ENCODE data around the gene PAX8. TPM values are rescaled to one million over a fixed set of nuclear protein-coding genes. Genes with fewer than 3 reads are reported as not detected.

Gene PAX8
- total and polyA plus RNA-seq, 2 of the 13 experiments (the other 11 are each of a cell fraction or from before 2014, with no cell fraction given): 1.5 to 8.8 TPM

DNA sequence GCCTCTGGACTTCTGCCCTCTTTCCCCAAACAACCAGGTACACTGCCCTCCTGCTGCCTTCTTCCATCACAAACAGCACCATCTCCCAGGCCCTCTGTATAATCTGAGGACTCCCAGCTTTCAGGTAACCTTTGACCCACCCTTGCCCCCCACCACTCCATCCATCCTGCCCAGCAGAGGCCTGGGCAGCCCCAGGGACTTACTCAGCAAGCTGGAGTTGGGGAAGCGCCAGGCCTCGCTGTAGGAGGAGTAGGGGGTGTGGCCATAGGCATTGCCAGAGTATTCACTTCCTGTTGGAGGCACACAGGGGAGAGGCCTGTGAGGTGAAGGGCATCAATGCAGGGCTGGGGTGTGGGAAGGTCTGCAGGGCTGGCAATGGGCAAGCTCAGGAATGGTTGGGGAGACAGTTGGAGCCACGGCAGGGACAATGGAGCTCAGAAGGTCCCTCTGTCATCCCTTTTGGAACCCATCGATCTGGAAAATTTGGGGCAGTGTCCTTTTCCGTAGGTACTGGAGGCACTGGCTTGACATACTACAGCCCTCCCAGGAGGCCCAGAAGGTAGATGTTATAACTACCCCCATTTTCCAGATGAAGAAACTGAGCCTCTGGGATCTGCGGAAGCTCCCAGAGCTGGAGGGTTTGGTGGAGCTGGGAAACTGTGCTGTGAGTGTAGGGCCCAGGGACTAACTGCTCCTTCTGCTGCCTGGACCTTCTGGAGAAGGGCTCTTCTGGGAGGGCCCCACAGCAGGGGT lies 58.7 kb downstream of the PAX8 start (continued):
- no peak for TF ChIP-seq ZNF101 (CRISPR knock-in tag; IDR thresholded peaks at IDR 0.05; ENCODE audit: borderline replicate concordance, low read depth)
- 0 out of 2 replicates have a peak, but pooled peaks have one; percentile 47 for TF ChIP-seq HNF4G (IDR thresholded peaks at IDR 0.05; ENCODE audit: borderline replicate concordance, low read depth, low read length)
- no peak for TF ChIP-seq HNF4G (CRISPR knock-in tag; IDR thresholded peaks at IDR 0.05; ENCODE audit: borderline replicate concordance, low read depth)
- TF ChIP-seq, protein P1, sequence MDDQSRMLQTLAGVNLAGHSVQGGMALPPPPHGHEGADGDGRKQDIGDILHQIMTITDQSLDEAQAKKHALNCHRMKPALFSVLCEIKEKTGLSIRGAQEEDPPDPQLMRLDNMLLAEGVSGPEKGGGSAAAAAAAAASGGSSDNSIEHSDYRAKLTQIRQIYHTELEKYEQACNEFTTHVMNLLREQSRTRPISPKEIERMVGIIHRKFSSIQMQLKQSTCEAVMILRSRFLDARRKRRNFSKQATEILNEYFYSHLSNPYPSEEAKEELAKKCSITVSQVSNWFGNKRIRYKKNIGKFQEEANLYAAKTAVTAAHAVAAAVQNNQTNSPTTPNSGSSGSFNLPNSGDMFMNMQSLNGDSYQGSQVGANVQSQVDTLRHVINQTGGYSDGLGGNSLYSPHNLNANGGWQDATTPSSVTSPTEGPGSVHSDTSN (CRISPR knock-in tag; IDR thresholded peaks at IDR 0.05; ENCODE audit: borderline replicate concordance): no peak
- TF ChIP-seq ZNF501 (CRISPR knock-in tag; IDR thresholded peaks at IDR 0.05): peak; percentile 78
- 0 out of 2 replicates have a peak, but pooled peaks have one; percentile 44 for TF ChIP-seq SNAPC2 (CRISPR knock-in tag; IDR thresholded peaks at IDR 0.05)
- TF ChIP-seq GZF1 (CRISPR knock-in tag; IDR thresholded peaks at IDR 0.05): 0 out of 2 replicates have a peak, but pooled peaks have one; percentile 49
- TF ChIP-seq, protein P2, sequence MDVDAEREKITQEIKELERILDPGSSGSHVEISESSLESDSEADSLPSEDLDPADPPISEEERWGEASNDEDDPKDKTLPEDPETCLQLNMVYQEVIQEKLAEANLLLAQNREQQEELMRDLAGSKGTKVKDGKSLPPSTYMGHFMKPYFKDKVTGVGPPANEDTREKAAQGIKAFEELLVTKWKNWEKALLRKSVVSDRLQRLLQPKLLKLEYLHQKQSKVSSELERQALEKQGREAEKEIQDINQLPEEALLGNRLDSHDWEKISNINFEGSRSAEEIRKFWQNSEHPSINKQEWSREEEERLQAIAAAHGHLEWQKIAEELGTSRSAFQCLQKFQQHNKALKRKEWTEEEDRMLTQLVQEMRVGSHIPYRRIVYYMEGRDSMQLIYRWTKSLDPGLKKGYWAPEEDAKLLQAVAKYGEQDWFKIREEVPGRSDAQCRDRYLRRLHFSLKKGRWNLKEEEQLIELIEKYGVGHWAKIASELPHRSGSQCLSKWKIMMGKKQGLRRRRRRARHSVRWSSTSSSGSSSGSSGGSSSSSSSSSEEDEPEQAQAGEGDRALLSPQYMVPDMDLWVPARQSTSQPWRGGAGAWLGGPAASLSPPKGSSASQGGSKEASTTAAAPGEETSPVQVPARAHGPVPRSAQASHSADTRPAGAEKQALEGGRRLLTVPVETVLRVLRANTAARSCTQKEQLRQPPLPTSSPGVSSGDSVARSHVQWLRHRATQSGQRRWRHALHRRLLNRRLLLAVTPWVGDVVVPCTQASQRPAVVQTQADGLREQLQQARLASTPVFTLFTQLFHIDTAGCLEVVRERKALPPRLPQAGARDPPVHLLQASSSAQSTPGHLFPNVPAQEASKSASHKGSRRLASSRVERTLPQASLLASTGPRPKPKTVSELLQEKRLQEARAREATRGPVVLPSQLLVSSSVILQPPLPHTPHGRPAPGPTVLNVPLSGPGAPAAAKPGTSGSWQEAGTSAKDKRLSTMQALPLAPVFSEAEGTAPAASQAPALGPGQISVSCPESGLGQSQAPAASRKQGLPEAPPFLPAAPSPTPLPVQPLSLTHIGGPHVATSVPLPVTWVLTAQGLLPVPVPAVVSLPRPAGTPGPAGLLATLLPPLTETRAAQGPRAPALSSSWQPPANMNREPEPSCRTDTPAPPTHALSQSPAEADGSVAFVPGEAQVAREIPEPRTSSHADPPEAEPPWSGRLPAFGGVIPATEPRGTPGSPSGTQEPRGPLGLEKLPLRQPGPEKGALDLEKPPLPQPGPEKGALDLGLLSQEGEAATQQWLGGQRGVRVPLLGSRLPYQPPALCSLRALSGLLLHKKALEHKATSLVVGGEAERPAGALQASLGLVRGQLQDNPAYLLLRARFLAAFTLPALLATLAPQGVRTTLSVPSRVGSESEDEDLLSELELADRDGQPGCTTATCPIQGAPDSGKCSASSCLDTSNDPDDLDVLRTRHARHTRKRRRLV (CRISPR knock-in tag; IDR thresholded peaks at IDR 0.05): no peak
- TF ChIP-seq ZMYM3 (CRISPR knock-in tag; IDR thresholded peaks at IDR 0.05): peak; percentile 86
- no peak for TF ChIP-seq ZNF652 (CRISPR knock-in tag; IDR thresholded peaks at IDR 0.05; ENCODE audit: borderline replicate concordance, low read depth)
- TF ChIP-seq, protein P3, sequence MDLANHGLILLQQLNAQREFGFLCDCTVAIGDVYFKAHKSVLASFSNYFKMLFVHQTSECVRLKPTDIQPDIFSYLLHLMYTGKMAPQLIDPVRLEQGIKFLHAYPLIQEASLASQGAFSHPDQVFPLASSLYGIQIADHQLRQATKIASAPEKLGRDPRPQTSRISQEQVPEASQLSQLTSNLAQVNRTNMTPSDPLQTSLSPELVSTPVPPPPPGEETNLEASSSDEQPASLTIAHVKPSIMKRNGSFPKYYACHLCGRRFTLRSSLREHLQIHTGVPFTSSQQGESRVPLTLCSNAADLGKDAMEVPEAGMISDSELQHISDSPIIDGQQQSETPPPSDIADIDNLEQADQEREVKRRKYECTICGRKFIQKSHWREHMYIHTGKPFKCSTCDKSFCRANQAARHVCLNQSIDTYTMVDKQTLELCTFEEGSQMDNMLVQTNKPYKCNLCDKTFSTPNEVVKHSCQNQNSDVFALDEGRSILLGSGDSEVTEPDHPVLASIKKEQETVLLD (CRISPR knock-in tag; IDR thresholded peaks at IDR 0.05; ENCODE audit: low read depth): no peak
- no peak for TF ChIP-seq ETV6 (CRISPR knock-in tag; conservative IDR thresholded peaks at IDR 0.05)
- TF ChIP-seq, protein P4, sequence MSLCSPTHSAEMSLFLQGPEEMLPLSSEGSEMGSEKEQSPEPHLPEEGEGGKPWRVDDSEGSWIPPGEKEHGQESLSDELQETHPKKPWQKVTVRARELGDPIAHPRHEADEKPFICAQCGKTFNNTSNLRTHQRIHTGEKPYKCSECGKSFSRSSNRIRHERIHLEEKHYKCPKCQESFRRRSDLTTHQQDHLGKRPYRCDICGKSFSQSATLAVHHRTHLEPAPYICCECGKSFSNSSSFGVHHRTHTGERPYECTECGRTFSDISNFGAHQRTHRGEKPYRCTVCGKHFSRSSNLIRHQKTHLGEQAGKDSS (CRISPR knock-in tag; IDR thresholded peaks at IDR 0.05; ENCODE audit: borderline replicate concordance, low read depth): peak; percentile 66; the same call in 1 of the 2 replicates
- TF ChIP-seq ETV5 (CRISPR knock-in tag; IDR thresholded peaks at IDR 0.05; ENCODE audit: borderline replicate concordance): peak; percentile 88
- TF ChIP-seq, protein P5, sequence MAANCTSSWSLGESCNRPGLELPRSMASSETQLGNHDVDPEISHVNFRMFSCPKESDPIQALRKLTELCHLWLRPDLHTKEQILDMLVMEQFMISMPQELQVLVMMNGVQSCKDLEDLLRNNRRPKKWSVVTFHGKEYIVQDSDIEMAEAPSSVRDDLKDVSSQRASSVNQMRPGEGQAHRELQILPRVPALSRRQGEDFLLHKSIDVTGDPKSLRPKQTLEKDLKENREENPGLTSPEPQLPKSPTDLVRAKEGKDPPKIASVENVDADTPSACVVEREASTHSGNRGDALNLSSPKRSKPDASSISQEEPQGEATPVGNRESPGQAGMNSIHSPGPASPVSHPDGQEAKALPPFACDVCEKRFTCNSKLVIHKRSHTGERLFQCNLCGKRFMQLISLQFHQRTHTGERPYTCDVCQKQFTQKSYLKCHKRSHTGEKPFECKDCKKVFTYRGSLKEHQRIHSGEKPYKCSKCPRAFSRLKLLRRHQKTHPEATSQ (CRISPR knock-in tag; IDR thresholded peaks at IDR 0.05; ENCODE audit: borderline replicate concordance): no peak
- TF ChIP-seq, protein P6, sequence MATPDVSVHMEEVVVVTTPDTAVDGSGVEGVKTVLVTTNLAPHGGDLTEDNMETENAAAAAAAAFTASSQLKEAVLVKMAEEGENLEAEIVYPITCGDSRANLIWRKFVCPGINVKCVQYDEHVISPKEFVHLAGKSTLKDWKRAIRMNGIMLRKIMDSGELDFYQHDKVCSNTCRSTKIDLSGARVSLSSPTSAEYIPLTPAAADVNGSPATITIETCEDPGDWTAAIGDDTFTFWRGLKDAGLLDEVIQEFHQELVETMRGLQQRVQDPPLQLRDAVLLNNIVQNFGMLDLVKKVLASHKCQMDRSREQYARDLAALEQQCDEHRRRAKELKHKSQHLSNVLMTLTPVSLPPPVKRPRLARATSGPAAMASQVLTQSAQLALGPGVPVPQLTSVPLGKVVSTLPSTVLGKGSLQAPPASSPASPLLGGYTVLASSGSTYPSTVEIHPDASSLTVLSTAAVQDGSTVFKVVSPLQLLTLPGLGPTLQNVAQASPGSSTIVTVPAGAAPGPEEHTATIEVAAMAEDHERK (CRISPR knock-in tag; IDR thresholded peaks at IDR 0.05; ENCODE audit: low read depth): no peak
